ENCODE results near the gene PRC1. TPM values are rescaled to one million over a fixed set of nuclear protein-coding genes. Genes with fewer than 3 reads are reported as not detected.

PRC1 gene
- total RNA-seq, 1 donor = 17.7 TPM

DNA sequence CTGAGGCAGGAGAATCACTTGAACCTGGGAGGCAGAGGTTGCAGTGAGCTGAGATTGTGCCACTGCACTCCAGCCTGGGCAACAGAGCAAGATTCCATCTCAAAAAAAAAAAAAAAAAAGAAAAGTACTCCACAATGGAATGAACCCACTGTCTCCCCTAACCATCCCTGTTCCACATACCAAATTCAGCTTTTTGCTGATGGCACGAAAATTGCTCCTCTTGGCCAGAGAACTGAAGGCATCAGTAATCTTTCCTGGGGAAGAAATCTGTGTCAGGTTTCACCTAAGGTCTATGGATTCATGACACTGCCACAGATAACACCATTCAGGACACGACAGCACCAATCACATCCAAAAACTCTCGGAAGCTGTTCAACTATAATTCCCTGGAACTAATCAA lies 6.9 kb upstream of the PRC1 start:
- H3K4me3 ChIP-seq (ENCODE audit: insufficient read depth, low read length) = no peak overlapping the region
- H3K4me1 ChIP-seq (ENCODE audit: insufficient read depth, low read length) = no peaks in the 10 kb centered on the region
- peaks cover 74% of the 10 kb centered on the region for H3K36me3 ChIP-seq (ENCODE audit: insufficient read depth, low read length)
- TF ChIP-seq CTCF (IDR thresholded peaks at IDR 0.05; ENCODE audit: extremely low read depth, low read depth, low read length) = no peak
- peaks cover under 1% of the 10 kb centered on the region for H3K79me2 ChIP-seq (ENCODE audit: insufficient read depth, low read length)
- H3K27me3 ChIP-seq (ENCODE audit: insufficient read depth, low read length) = no peaks in the 10 kb centered on the region
- H3K4me2 ChIP-seq (ENCODE audit: insufficient read depth, low read length) = no peak overlapping the region
- no peak overlapping the region for H2AFZ ChIP-seq (ENCODE audit: low read length)
- no peak overlapping the region for H3K27ac ChIP-seq (ENCODE audit: low read depth, low read length)
- no peak for DNase-seq (ENCODE audit: insufficient read length, low spot score, missing footprints)
- no peaks in the 10 kb centered on the region for H4K20me1 ChIP-seq (ENCODE audit: insufficient read depth, low read length)
- no peaks in the 10 kb centered on the region for H3K9me3 ChIP-seq (ENCODE audit: low read depth, low read length)

- no peaks in the 10 kb centered on the region for H3K27me3 ChIP-seq (ENCODE audit: insufficient read depth, low read length)
- H3K9me3 ChIP-seq (ENCODE audit: low read depth, low read length) = no peaks in the 10 kb centered on the region
- no peak overlapping the region for H2AFZ ChIP-seq (ENCODE audit: low read length)
- no peaks in the 10 kb centered on the region for H4K20me1 ChIP-seq (ENCODE audit: insufficient read depth, low read length)
- H3K4me3 ChIP-seq (ENCODE audit: insufficient read depth, low read length) = no peak overlapping the region
- peaks cover 9% of the 10 kb centered on the region for H3K79me2 ChIP-seq (ENCODE audit: insufficient read depth, low read length)
- H3K4me1 ChIP-seq (ENCODE audit: insufficient read depth, low read length) = peaks cover 7% of the 10 kb centered on the region
- H3K36me3 ChIP-seq (ENCODE audit: insufficient read depth, low read length) = peaks cover 52% of the 10 kb centered on the region
- no peak overlapping the region for H3K27ac ChIP-seq (ENCODE audit: low read depth, low read length)
- H3K4me2 ChIP-seq (ENCODE audit: insufficient read depth, low read length) = no peak overlapping the region
- no peak for TF ChIP-seq CTCF (IDR thresholded peaks at IDR 0.05; ENCODE audit: extremely low read depth, low read depth, low read length)
- DNase-seq (ENCODE audit: insufficient read length, low spot score, missing footprints) = no peak
Measured at GRCh38 chr15:90998737-90999136, 4.4 kb upstream of the PRC1 start.

DNA sequence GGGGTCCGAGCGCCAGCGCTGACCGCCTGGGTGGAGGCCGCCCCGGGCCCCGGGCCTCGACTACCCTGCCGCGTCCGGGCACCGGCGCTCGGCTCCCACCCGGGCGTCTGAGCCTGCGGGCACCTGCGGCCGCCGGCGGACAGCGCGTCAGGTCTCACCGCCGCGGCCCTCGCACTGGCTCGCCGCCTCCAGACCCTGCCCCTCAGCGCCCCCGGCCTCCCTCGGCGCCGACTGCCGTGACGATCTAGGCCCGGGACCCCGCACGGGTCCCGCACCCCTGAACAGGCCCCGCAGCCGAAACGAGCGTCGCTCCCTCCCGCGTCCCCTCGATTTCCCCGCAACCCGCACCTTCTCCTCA lies 297 bp downstream of the PRC1 start:
- Histone ChIP-seq H4K20me1 (ENCODE audit: insufficient read depth, low read length) (no peaks in the 10 kb centered on the region), H3K4me3 (ENCODE audit: insufficient read depth, low read length) (peak overlapping the region; percentile 87), H3K4me1 (ENCODE audit: insufficient read depth, low read length) (peaks cover 13% of the 10 kb centered on the region), H3K79me2 (ENCODE audit: insufficient read depth, low read length) (peaks cover 54% of the 10 kb centered on the region), H3K27ac (ENCODE audit: low read depth, low read length) (peak overlapping the region; percentile 72), H3K27me3 (ENCODE audit: insufficient read depth, low read length) (no peaks in the 10 kb centered on the region), H3K4me2 (ENCODE audit: insufficient read depth, low read length) (peak overlapping the region; percentile 87), H2AFZ (ENCODE audit: low read length) (peak overlapping the region; percentile 93), H3K9me3 (ENCODE audit: low read depth, low read length) (no peaks in the 10 kb centered on the region), H3K36me3 (ENCODE audit: insufficient read depth, low read length) (peaks cover 19% of the 10 kb centered on the region)
- no peak for DNase-seq (ENCODE audit: insufficient read length, low spot score, missing footprints)
- TF ChIP-seq CTCF (IDR thresholded peaks at IDR 0.05; ENCODE audit: extremely low read depth, low read depth, low read length) = no peak

DNA sequence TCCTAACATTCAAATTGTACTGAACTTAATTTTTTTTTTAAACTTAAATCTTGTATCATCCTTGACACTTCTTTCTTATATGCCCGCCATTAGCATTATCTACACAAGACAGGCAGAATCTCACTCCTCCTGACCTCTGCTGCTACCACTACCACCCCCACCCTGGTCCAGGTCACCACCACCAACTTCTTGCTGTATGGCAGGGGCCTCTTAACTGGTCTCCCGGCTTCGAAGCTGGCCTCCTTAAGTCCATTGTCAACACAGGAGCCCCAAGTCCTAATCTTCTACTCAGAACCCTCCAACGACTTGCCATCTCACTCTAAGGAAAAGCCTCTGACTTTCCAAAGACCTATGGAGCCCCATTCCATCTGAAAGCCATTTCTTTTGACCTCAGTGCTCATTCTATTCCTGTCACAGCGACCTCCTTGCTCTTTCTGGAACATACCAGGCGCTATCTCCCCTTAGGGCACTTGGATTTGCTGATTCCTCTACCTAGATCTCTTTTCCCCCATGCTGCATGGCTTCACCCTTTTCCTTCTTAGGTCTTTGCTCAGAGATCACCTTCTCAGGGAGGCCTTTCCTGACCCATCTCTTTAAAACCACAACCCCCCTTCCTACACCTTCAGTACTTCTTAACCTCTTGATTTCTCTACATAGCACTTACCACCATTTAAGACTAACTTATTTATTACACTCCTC lies 2.6 kb downstream of the PRC1 start:
- peak overlapping the region; percentile 65 for H2AFZ ChIP-seq (ENCODE audit: low read length)
- H3K4me1 ChIP-seq (ENCODE audit: insufficient read depth, low read length) = peaks cover 31% of the 10 kb centered on the region
- H3K9me3 ChIP-seq (ENCODE audit: low read depth, low read length) = no peaks in the 10 kb centered on the region
- H3K36me3 ChIP-seq (ENCODE audit: insufficient read depth, low read length) = no peaks in the 10 kb centered on the region
- H3K27me3 ChIP-seq (ENCODE audit: insufficient read depth, low read length) = no peaks in the 10 kb centered on the region
- no peak for DNase-seq (ENCODE audit: insufficient read length, low spot score, missing footprints)
- no peaks in the 10 kb centered on the region for H4K20me1 ChIP-seq (ENCODE audit: insufficient read depth, low read length)
- no peak overlapping the region for H3K4me2 ChIP-seq (ENCODE audit: insufficient read depth, low read length)
- H3K27ac ChIP-seq (ENCODE audit: low read depth, low read length) = peak overlapping the region; percentile 45
- TF ChIP-seq CTCF (IDR thresholded peaks at IDR 0.05; ENCODE audit: extremely low read depth, low read depth, low read length) = no peak
- no peak overlapping the region for H3K4me3 ChIP-seq (ENCODE audit: insufficient read depth, low read length)
- peaks cover 77% of the 10 kb centered on the region for H3K79me2 ChIP-seq (ENCODE audit: insufficient read depth, low read length)
